Neural cell (in vitro differentiated cells): Measurements from ENCODE around the gene RWDD2A. TPM values are rescaled to one million over a fixed set of nuclear protein-coding genes. Genes with fewer than 3 reads are reported as not detected.

Source experiments
- H2AFZ ChIP-seq: fragments of 200-600, 300-800 bp; sonication (generic), shearing (Covaris generic); 2 replicates; pipeline ENCODE4 v1.6.0; 2014; ENCODE audit warnings: low read depth, mild to moderate bottlenecking, antibody characterized with exemption, low read length, moderate library complexity
- H3F3A ChIP-seq: fragments of 200-600 bp; shearing (Covaris generic); 2 replicates; pipeline ENCODE4 v1.6.1; 2016; ENCODE audit warnings: mild to moderate bottlenecking, moderate library complexity, mixed read lengths, antibody characterized with exemption, low read length; ENCODE audit not compliant: insufficient read depth, poor library complexity, severe bottlenecking
- H3K27ac ChIP-seq: fragments of 200-600, 300-800 bp; sonication (generic), shearing (Covaris generic); 2 replicates; pipeline ENCODE4 v1.5.1; 2014; ENCODE audit warnings: mild to moderate bottlenecking, low read length, moderate library complexity
- H3K27me3 ChIP-seq: fragments of 300-800, 200-600 bp; sonication (generic), shearing (Covaris generic); 2 replicates; pipeline ENCODE4 v1.6.0; 2014; ENCODE audit warnings: mild to moderate bottlenecking, low read depth, low read length, moderate library complexity; ENCODE audit not compliant: insufficient read depth
- H3K36me3 ChIP-seq: fragments of 300-800, 200-600 bp; sonication (generic), shearing (Covaris generic); 2 replicates; pipeline ENCODE4 v1.5.1; 2014; ENCODE audit warnings: mild to moderate bottlenecking, antibody characterized with exemption, low read length, moderate library complexity; ENCODE audit not compliant: insufficient read depth
- H3K4me2 ChIP-seq: fragments of 300-800, 200-600 bp; sonication (generic), shearing (Covaris generic); 2 replicates; pipeline ENCODE4 v1.6.0; 2014; ENCODE audit warnings: mild to moderate bottlenecking, low read length
- H3K4me3 ChIP-seq: fragments of 300-800, 200-600 bp; sonication (generic), shearing (Covaris generic); 2 replicates; pipeline ENCODE4 v1.5.1; 2014; ENCODE audit warnings: mild to moderate bottlenecking, low read length, moderate library complexity
- H3K79me2 ChIP-seq: fragments of 200-600 bp; shearing (Covaris generic); replicated peaks from 2 replicates; pipeline ENCODE4 v1.6.0; 2014; ENCODE audit warnings: mild to moderate bottlenecking, low read length, moderate library complexity; ENCODE audit not compliant: insufficient read depth
- H3K9ac ChIP-seq: fragments of 300-800, 200-600 bp; sonication (generic), shearing (Covaris generic); 2 replicates; pipeline ENCODE4 v1.6.1; 2016; ENCODE audit warnings: mild to moderate bottlenecking, low read length, mixed read lengths
- H3K9me2 ChIP-seq: fragments of 200-600 bp; shearing (Covaris generic); 2 replicates; pipeline ENCODE4 v1.6.1; 2016; ENCODE audit warnings: mild to moderate bottlenecking, low read length, mixed read lengths; ENCODE audit not compliant: insufficient read depth
- H3K9me3 ChIP-seq: fragments of 200-600, 300-800 bp; sonication (generic), shearing (Covaris generic); 2 replicates; pipeline ENCODE4 v1.6.1; 2016; ENCODE audit warnings: mild to moderate bottlenecking, mixed run types, low read length, moderate library complexity, mixed read lengths
- H4K20me1 ChIP-seq: fragments of 200-600 bp; shearing (Covaris generic); 2 replicates; pipeline ENCODE4 v1.6.1; 2016; ENCODE audit warnings: mild to moderate bottlenecking, mixed run types; ENCODE audit not compliant: insufficient read depth
- EP300 ChIP-seq: fragments of 450-650 bp; conservative IDR thresholded peaks from 2 replicates; pipeline ENCODE4 v1.6.1; 2014; ENCODE audit warnings: antibody characterized with exemption, mild to moderate bottlenecking, moderate library complexity; ENCODE audit not compliant: poor library complexity, severe bottlenecking
- EZH2 ChIP-seq: fragments of 200-600, 300-800 bp; shearing (Covaris generic), sonication (generic); IDR thresholded peaks from 2 replicates; pipeline ENCODE4 v1.6.1; 2014; ENCODE audit warnings: antibody characterized with exemption, low read length, borderline replicate concordance, mild to moderate bottlenecking; ENCODE audit not compliant: insufficient read depth, poor library complexity, severe bottlenecking
- MXI1 ChIP-seq: fragments of 450-650 bp; conservative IDR thresholded peaks from 2 replicates; pipeline ENCODE4 v1.6.1; 2014; ENCODE audit warnings: antibody characterized with exemption, mild to moderate bottlenecking; ENCODE audit not compliant: poor library complexity, severe bottlenecking
- POLR2AphosphoS5 ChIP-seq: IDR thresholded peaks from 2 replicates; pipeline ENCODE4 v1.6.1; 2012
- RAD21 ChIP-seq: fragments of 450-650 bp; conservative IDR thresholded peaks from 2 replicates; pipeline ENCODE4 v1.6.1; 2014; ENCODE audit warnings: antibody characterized with exemption, mild to moderate bottlenecking, moderate library complexity
- SMC3 ChIP-seq: fragments of 450-650 bp; conservative IDR thresholded peaks from 2 replicates; pipeline ENCODE4 v1.6.1; 2014; ENCODE audit warnings: antibody characterized with exemption, mild to moderate bottlenecking, moderate library complexity; ENCODE audit not compliant: poor library complexity
- TAF1 ChIP-seq: IDR thresholded peaks from 2 replicates; pipeline ENCODE4 v1.6.1; 2012; ENCODE audit warnings: low read depth
- polyA plus RNA-seq: library from polyadenylated mRNA; depleted of rRNA; stranded (reverse); fragments of >200 nt; gene quantifications from 2 replicates; pipeline ENCODE4 v1.2.3, GENCODE V29; 2014
- TF ChIP-seq, protein P1 (sequence below): IDR thresholded peaks from 2 replicates; pipeline ENCODE4 v1.6.1; 2012; ENCODE audit warnings: borderline replicate concordance
- TF ChIP-seq, protein P2 (sequence below): fragments of 450-650 bp; IDR thresholded peaks from 2 replicates; pipeline ENCODE4 v1.5.1; 2014; ENCODE audit warnings: antibody characterized with exemption, mild to moderate bottlenecking, moderate library complexity; ENCODE audit not compliant: poor library complexity, severe bottlenecking

Gene RWDD2A
- polyA plus RNA-seq, 1 donor from 2014 or later = 6.6 TPM

DNA sequence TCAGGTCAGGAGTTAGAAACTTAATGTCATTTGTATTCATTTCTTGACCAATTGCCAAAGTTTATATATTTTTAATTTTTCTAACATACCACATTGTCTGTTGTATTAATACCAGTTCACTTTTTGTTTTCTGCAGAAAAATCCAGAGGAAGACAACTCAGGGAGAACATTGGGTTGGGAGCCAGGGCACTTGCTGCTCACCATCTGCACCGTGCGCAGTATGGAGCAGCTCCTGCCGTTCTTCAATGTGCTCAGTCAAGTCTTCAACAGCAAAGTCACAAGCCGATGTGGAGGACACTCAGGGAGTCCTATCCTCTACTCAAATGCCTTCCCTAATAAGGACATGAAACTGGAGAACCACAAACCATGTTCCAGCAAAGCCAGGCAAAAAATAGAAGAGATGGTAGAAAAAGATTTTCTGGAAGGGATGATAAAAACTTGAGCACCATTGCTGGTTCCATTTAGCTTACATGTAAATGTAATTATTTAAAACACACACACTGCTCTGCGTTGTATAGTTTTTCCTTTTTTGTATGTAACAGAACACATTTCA is 25.4 kb upstream of the RWDD2A start:
- no peak overlapping the region for H3K4me2 ChIP-seq
- H3K9me2 ChIP-seq = no peaks in the 10 kb centered on the region
- H3K27ac ChIP-seq = no peak overlapping the region
- no peaks in the 10 kb centered on the region for H3F3A ChIP-seq
- TF ChIP-seq SMC3 = no peak
- H3K79me2 ChIP-seq = no peaks in the 10 kb centered on the region
- H3K9me3 ChIP-seq = no peaks in the 10 kb centered on the region
- H3K9ac ChIP-seq = no peak overlapping the region
- H3K4me3 ChIP-seq = no peak overlapping the region
- H3K27me3 ChIP-seq = no peaks in the 10 kb centered on the region
- peaks cover 10% of the 10 kb centered on the region for H3K36me3 ChIP-seq
- H2AFZ ChIP-seq = no peak overlapping the region
- no peaks in the 10 kb centered on the region for H4K20me1 ChIP-seq

DNA sequence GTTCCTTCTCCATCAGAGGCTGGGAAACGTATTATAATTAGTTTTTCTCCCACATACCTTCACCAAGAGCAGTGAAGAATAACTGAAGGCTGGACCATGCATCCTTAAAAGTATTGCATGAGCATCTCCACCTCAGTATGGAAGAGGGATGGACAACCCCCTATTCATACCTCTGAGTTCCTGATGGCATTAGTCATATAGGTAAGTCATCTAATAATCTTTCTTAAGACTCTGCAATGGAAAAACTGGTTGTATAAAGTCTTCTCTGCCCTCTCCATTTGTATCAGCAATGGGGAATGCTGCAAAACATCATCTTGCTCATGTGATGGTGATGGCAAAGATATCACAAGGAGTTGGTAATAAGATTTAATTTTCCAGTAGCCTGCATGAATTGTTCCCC is 24.6 kb upstream of the RWDD2A start:
- no peaks in the 10 kb centered on the region for H3K9me3 ChIP-seq
- no peaks in the 10 kb centered on the region for H4K20me1 ChIP-seq
- no peak overlapping the region for H3K27ac ChIP-seq
- no peak overlapping the region for H3K9ac ChIP-seq
- H3K36me3 ChIP-seq = peaks cover 7% of the 10 kb centered on the region
- TF ChIP-seq EP300 (no peak), SMC3 (no peak), MXI1 (no peak), RAD21 (no peak), POLR2AphosphoS5 (no peak), TAF1 (no peak), EZH2 (no peak)
- TF ChIP-seq, protein P1, sequence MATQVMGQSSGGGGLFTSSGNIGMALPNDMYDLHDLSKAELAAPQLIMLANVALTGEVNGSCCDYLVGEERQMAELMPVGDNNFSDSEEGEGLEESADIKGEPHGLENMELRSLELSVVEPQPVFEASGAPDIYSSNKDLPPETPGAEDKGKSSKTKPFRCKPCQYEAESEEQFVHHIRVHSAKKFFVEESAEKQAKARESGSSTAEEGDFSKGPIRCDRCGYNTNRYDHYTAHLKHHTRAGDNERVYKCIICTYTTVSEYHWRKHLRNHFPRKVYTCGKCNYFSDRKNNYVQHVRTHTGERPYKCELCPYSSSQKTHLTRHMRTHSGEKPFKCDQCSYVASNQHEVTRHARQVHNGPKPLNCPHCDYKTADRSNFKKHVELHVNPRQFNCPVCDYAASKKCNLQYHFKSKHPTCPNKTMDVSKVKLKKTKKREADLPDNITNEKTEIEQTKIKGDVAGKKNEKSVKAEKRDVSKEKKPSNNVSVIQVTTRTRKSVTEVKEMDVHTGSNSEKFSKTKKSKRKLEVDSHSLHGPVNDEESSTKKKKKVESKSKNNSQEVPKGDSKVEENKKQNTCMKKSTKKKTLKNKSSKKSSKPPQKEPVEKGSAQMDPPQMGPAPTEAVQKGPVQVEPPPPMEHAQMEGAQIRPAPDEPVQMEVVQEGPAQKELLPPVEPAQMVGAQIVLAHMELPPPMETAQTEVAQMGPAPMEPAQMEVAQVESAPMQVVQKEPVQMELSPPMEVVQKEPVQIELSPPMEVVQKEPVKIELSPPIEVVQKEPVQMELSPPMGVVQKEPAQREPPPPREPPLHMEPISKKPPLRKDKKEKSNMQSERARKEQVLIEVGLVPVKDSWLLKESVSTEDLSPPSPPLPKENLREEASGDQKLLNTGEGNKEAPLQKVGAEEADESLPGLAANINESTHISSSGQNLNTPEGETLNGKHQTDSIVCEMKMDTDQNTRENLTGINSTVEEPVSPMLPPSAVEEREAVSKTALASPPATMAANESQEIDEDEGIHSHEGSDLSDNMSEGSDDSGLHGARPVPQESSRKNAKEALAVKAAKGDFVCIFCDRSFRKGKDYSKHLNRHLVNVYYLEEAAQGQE = no peak
- TF ChIP-seq, protein P2, sequence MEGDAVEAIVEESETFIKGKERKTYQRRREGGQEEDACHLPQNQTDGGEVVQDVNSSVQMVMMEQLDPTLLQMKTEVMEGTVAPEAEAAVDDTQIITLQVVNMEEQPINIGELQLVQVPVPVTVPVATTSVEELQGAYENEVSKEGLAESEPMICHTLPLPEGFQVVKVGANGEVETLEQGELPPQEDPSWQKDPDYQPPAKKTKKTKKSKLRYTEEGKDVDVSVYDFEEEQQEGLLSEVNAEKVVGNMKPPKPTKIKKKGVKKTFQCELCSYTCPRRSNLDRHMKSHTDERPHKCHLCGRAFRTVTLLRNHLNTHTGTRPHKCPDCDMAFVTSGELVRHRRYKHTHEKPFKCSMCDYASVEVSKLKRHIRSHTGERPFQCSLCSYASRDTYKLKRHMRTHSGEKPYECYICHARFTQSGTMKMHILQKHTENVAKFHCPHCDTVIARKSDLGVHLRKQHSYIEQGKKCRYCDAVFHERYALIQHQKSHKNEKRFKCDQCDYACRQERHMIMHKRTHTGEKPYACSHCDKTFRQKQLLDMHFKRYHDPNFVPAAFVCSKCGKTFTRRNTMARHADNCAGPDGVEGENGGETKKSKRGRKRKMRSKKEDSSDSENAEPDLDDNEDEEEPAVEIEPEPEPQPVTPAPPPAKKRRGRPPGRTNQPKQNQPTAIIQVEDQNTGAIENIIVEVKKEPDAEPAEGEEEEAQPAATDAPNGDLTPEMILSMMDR = no peak
- no peaks in the 10 kb centered on the region for H3K27me3 ChIP-seq
- H3K79me2 ChIP-seq = no peaks in the 10 kb centered on the region
- no peaks in the 10 kb centered on the region for H3K9me2 ChIP-seq
- H3F3A ChIP-seq = no peaks in the 10 kb centered on the region
- no peak overlapping the region for H3K4me2 ChIP-seq
- no peak overlapping the region for H2AFZ ChIP-seq
- H3K4me3 ChIP-seq = no peak overlapping the region

DNA sequence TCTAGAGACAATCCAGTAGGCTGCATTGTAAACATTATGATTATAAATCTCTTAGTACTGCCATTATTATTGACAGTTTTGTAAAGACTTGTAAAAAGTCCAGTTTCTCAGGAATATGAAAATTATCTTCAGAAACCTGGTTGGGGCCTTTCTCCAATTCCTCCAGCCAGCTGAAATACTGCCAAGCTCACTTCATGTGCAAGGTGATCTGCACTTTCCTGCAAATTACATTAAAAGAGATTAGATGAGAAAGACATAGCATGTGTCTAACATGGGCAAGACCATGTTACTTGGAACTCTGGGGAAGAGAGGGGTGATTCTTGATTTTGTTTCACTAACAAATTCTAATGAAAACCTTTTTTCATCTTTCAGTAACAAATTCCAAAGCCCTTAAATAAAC is 24.1 kb upstream of the RWDD2A start:
- Histone ChIP-seq H3K9me3 (no peaks in the 10 kb centered on the region), H3K27ac (no peak overlapping the region), H3K9me2 (no peaks in the 10 kb centered on the region), H2AFZ (no peak overlapping the region), H3K9ac (no peak overlapping the region), H3K4me3 (no peak overlapping the region), H3F3A (no peaks in the 10 kb centered on the region), H3K4me2 (no peak overlapping the region), H4K20me1 (no peaks in the 10 kb centered on the region), H3K27me3 (no peaks in the 10 kb centered on the region), H3K36me3 (peaks cover 7% of the 10 kb centered on the region), H3K79me2 (no peaks in the 10 kb centered on the region)
- TF ChIP-seq, protein P2 = no peak
- no peak for TF ChIP-seq MXI1
- TF ChIP-seq POLR2AphosphoS5 = no peak
- TF ChIP-seq SMC3 = no peak
- TF ChIP-seq TAF1 = no peak
- no peak for TF ChIP-seq EZH2
- TF ChIP-seq RAD21 = no peak
